OCI-LY3 (cell line): ENCODE data around the gene NEURL1.

ENCODE experiments used
- H2AFZ ChIP-seq: fragments of 200-600, 300-600 bp; shearing (Covaris generic); 2 replicates; pipeline ENCODE4 v1.6.0; 2014; ENCODE audit warnings: antibody characterized with exemption, low read depth, low read length
- H3K27ac ChIP-seq: fragments of 200-600, 300-600 bp; sonication (generic); 2 replicates; pipeline ENCODE4 v1.5.1; 2014; ENCODE audit warnings: mild to moderate bottlenecking, low read length, moderate library complexity, mixed read lengths
- H3K27me3 ChIP-seq: fragments of 200-600, 300-600 bp; sonication (generic); 2 replicates; pipeline ENCODE4 v1.6.1; 2014; ENCODE audit warnings: low read depth, low read length, mixed read lengths
- H3K36me3 ChIP-seq: fragments of 200-600, 300-600 bp; sonication (generic); replicated peaks from 2 replicates; pipeline ENCODE3; 2014; ENCODE audit warnings: low read depth, low read length, mixed read lengths
- H3K4me1 ChIP-seq: fragments of 300-600, 200-600 bp; sonication (generic); 2 replicates; pipeline ENCODE4 v1.6.1; 2014; ENCODE audit warnings: low read length, mixed read lengths
- H3K4me2 ChIP-seq: fragments of 200-600, 300-600 bp; sonication (generic); 2 replicates; pipeline ENCODE4 v1.6.1; 2014; ENCODE audit warnings: low read length, mixed read lengths
- H3K4me3 ChIP-seq: fragments of 300-600, 200-600 bp; sonication (generic); 2 replicates; pipeline ENCODE4 v1.5.1; 2014; ENCODE audit warnings: antibody characterized with exemption, mild to moderate bottlenecking, low read length, moderate library complexity
- H3K79me2 ChIP-seq: fragments of 300-600, 200-600 bp; shearing (Covaris generic); 2 replicates; pipeline ENCODE4 v1.6.1; 2014; ENCODE audit warnings: mild to moderate bottlenecking, low read length, mixed read lengths
- H3K9ac ChIP-seq: fragments of 300-600, 200-600 bp; shearing (Covaris generic); 2 replicates; pipeline ENCODE4 v1.6.0; 2014; ENCODE audit warnings: mild to moderate bottlenecking, low read length, moderate library complexity
- H3K9me3 ChIP-seq: fragments of 200-600, 300-600 bp; shearing (Covaris generic); 2 replicates; pipeline ENCODE4 v1.6.1; 2014; ENCODE audit warnings: low read length, mixed read lengths; ENCODE audit not compliant: insufficient read depth
- H4K20me1 ChIP-seq: fragments of 200-600, 300-600 bp; sonication (generic); 2 replicates; pipeline ENCODE4 v1.6.1; 2016; ENCODE audit warnings: low read length, mixed read lengths; ENCODE audit not compliant: insufficient read depth
- CTCF ChIP-seq: fragments of 200-600, 300-600 bp; sonication (generic); IDR thresholded peaks from 2 replicates; pipeline ENCODE4 v1.5.1; 2014; ENCODE audit warnings: antibody characterized with exemption, low read length, low read depth
- EZH2phosphoT487 ChIP-seq: fragments of 200-600 bp; shearing (Covaris generic); IDR thresholded peaks from 2 replicates; pipeline ENCODE4 v1.6.1; 2018; ENCODE audit warnings: antibody characterized with exemption, mixed run types, low read depth

The NEURL1 gene

DNA sequence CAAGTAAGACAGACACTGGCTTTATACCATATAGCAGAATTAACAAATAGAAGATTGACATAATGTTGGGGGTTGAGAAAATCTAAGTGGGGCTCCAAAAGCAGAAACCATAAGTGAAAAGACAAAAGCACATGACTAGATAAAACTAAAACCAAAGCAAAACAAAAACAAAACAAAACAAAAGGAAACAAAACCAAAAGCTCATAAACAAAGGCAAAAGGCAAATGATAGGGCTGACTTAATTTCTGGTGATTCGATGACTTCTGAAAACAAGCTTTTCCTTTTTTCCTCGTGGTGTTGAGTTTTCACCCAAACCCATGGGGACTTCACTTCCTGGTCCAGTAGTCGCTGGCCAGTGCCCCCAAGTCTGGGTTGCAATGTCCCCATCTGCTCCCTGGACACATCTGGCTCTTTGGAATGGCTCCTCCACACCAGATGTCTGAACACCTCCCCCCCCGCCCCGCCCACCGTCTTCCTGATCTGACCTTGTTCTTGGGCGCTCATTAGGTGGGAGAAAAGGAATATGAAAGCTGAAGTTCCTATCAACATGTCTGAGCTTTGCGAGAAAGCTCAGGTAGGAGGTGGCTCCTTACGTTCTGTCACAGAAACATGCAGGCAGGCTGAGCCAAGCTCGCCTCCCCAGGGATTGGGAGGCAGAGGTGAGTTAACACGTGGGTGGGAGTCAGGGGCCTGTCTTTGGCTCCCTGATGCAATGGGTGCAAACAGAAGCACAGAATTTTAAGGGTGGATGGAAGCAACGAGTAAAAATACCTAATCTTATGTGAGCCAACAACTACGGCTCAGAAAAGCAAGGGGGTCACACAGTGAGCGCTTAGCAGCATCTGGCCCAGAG is 121.0 kb downstream of the NEURL1 start:
- Histone ChIP-seq H3K9ac (no peak overlapping the region), H3K27ac (no peak overlapping the region), H3K79me2 (no peaks in the 10 kb centered on the region), H3K9me3 (no peaks in the 10 kb centered on the region), H4K20me1 (no peaks in the 10 kb centered on the region), H2AFZ (no peak overlapping the region), H3K36me3 (peaks cover 4% of the 10 kb centered on the region), H3K4me2 (no peak overlapping the region), H3K27me3 (no peaks in the 10 kb centered on the region), H3K4me1 (no peaks in the 10 kb centered on the region), H3K4me3 (no peak overlapping the region)
- TF ChIP-seq EZH2phosphoT487 (no peak), CTCF (no peak)

DNA sequence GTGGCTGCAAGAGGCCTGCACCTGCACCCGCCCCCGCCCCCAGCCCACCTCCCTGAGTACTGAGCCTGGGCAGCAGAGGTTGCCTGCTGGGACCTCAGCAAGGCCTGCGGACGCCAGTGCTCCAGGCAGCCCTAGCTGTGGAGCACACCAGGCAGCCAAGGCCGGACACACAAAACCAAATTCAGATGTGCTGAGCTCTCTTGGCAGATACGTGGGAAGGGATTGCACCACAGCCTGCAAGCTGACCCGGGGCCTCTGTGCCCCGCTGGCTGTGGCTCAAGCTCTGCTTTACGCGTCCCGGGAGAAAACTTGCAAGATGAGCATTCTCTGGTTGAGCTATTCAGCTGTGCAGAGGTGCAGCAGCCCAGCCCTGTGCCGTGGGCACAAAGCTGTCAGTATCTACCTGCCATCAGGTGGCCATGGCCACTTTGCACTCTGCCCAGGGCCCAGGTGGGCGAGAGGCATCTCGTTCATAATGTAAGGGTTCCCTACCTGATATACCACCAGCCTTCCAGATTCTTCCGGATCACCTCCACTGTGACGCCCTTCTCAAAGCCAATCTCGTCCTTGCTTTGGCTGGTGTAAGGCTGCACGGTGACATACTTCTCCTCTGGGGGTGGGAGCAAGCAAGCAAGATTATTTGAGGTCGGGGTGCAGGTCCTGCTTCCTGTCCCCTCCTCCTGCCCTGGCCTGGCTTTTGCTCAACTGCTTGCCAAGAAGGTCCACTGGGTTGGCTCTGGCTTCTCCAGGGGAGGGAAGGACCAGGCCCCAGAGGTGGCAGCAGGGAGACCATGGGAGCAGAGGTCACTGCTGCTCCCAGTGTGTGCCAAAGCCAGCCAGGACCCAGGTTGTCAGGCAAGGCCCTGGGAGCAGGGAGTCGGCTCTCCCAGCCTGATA is 123.4 kb downstream of the NEURL1 start:
- Histone ChIP-seq H3K4me2 (no peak overlapping the region), H3K4me1 (no peaks in the 10 kb centered on the region), H3K9me3 (no peaks in the 10 kb centered on the region), H3K9ac (no peak overlapping the region), H3K79me2 (no peaks in the 10 kb centered on the region), H2AFZ (no peak overlapping the region), H4K20me1 (no peaks in the 10 kb centered on the region), H3K36me3 (peaks cover 4% of the 10 kb centered on the region), H3K27me3 (no peaks in the 10 kb centered on the region), H3K4me3 (no peak overlapping the region), H3K27ac (no peak overlapping the region)
- TF ChIP-seq CTCF (no peak), EZH2phosphoT487 (no peak)

- TF ChIP-seq CTCF (no peak), EZH2phosphoT487 (no peak)
- Histone ChIP-seq H3K4me2 (no peak overlapping the region), H3K4me3 (no peak overlapping the region), H3K27ac (no peak overlapping the region), H3K9ac (no peak overlapping the region), H4K20me1 (no peaks in the 10 kb centered on the region), H3K9me3 (no peaks in the 10 kb centered on the region), H3K36me3 (peaks cover 4% of the 10 kb centered on the region), H3K4me1 (no peaks in the 10 kb centered on the region), H2AFZ (no peak overlapping the region), H3K27me3 (no peaks in the 10 kb centered on the region), H3K79me2 (no peaks in the 10 kb centered on the region)
Measured at GRCh38 chr10:103617602-103618385, 124.3 kb downstream of the NEURL1 start.
